Measurements from ENCODE around the gene CTAGE8.
"Not testable (repeated sequence)": the region's sequence is repeated elsewhere in the genome, so short reads cannot be mapped to it uniquely, and the experiment has no call there.

GRCh38 chr7:144292384-144293161 lies 23.5 kb upstream of the CTAGE8 start:
- TF ChIP-seq CTCF (conservative IDR thresholded peaks at IDR 0.05); EZH2 (IDR thresholded peaks at IDR 0.05; ENCODE audit: low read depth): not testable (repeated sequence)

Data from PC-9 (cell line).